ENCODE measurements around the gene CKLF. TPM values are rescaled to one million over a fixed set of nuclear protein-coding genes. Genes with fewer than 3 reads are reported as not detected.
"Not testable (repeated sequence)": the region's sequence is repeated elsewhere in the genome, so short reads cannot be mapped to it uniquely, and the experiment has no call there.

Gene CKLF
- total RNA-seq, 1 donor from 2014 or later = 84.0 TPM

DNA sequence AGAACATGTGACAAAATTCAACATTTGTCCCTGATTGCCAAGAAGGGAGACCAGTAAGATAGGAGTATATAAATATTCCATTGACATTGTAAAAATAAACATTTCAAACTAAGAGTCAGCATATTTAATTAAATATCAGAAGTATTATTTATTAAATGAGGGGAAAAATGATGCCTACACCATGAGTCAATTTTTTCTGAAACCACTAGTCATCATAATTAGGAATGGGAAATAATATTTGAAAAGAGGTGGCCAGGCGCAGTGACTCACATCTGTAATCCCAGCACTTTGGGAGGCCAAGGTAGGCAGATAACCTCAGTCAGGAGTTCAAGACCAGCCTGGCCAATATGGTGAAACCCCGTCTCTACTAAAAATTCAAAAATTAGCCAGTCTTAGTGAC is 16.0 kb downstream of the CKLF start:
- no peak for DNase-seq (ENCODE audit: low read depth in 2 of 2)

DNA sequence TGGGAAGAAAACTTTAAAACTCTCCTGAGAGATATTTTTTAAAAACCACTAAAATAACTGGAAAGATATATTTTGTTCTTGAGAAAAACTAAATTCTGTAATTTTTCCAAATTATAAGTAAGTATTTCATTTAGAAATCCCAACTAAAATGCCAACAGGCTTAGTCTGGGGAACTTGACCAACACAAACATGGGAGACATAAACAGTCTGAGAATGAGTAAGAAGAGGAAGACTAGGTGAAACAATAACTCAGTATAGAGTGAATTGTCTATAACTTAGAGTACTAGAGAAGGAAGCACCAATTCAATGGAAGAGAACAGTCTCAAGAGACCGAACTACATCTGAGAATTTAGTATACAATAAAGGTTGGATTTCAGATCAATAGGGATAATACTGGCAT is 16.8 kb downstream of the CKLF start:
- DNase-seq (ENCODE audit: low read depth in 2 of 2) = peak in 1 of 2 donors; percentile 47

DNA sequence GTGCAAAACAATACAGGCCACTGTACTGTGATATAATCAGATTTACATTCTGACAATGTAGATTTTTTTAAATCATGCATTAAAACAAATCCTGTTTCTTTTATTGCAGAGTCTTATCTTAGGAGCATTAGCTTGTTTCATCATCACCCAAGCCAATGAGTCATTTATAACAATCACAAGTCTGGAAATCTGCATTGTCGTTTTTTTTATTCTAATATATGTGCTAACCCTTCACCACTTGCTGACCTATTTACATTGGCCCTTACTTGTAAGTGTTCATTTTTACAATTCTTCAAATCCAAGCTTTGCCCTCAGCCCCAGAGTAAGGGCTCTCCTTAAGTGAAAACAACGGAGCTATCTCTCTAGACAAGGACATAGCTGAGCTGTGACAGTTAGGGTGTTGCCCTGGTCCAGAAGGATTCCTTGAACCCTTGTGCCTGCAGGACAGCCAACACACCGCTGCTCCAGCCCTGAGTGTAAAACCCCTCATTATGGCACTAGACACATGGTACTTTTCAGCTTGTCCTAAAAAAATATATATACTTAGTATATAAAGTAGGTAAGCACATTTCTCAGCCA is 17.5 kb downstream of the CKLF start:
- peak in 1 of 2 donors; percentile 57 for DNase-seq (ENCODE audit: low read depth in 2 of 2)

DNA sequence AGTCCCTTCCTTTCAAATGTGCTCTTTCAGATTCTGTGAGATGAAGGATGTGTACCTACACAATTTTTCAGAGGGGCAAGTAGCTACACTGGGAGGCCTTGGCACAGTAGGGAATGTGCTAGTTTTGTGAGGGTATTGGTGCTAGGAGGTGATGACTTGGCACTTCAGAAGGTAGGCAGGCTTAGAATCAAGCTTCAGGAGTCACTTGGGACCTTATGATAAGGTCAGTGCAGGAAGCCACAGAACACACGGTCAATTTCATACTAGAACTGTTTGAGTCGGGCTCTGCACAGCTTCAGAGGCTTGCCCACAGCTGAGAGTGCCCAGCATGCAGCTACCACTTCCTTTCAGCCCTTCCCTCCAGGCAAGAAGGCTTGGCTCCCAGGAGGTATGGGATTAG is 20.0 kb downstream of the CKLF start:
- DNase-seq (ENCODE audit: low read depth in 2 of 2) = no peak

DNA sequence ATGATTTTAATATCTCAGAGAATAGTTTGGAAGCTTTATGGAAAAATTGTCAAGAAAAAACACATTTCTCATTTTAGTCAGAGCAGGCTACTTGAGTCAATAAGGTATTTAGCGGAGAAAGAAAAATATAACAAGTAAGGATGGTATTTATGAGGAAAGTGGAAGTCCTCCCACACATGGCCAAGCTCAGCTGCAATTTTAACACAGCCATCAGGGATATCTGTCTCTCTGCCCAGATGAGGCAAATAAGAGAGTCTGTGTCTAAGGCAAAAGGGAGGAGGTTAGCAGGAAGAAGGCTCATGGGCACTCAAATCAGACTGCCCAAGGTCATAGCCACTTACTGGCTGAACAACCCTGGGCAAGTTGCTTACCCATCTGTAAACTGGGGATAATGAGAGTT is 21.7 kb downstream of the CKLF start:
- no peak for DNase-seq (ENCODE audit: low read depth in 2 of 2)

DNA sequence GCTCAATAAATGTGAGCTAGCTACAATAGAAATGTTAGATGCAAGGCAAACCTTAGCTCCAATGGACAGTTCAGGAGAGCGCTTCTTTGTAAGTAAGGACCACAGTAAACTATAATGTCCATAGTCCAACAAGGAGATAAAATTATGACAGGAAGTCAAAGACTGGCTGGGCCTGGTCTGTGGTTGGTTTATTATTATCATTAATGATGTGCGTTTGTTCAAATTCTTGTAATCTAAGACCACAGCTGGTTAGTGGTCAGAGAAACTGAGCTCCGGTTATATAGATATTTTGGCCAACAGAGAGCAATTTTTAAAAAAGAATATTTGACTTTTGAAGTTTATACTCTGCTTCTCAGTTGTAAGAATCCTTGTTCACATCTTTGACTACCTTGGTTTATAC is 22.2 kb downstream of the CKLF start:
- no peak for DNase-seq (ENCODE audit: low read depth in 2 of 2)

DNA sequence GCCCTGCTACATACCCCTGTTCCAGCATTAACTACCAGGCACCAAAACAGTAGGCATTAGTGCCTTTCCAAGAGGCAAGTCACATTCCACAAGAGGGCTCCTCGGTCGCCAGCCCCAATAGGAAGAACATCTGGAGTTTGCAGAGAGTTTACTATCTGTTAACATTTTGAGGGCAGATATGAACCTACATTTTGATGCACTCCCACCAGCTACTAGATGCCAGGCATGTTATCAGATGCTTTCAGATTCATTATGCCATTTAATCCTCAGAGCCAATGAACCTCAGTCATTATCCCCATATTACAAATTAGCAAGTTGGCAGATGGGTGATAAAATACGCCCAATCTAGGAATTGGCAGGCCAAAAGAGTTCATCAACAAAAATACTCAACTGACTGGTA is 22.7 kb downstream of the CKLF start:
- no peak for DNase-seq (ENCODE audit: low read depth in 2 of 2)

DNA sequence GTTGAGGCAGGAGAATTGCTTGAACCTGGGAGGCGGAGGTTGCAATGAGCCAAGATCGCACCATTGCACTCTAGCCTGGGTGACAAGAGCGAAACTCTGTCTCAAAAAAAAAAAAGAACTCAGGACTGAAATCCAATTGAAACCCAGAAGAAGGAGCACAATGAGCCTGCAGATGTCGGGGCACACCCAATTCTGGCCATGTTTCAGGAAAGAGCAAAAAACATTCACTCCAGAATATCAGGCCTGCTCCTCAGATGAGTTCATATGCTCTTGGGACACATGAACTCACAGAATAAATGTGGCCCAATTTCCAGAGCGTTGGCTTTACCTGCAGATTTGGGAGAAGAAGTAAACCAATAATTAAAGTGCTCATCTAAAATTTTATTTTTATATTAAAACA is 23.9 kb downstream of the CKLF start:
- no peak for DNase-seq (ENCODE audit: low read depth in 2 of 2)

DNA sequence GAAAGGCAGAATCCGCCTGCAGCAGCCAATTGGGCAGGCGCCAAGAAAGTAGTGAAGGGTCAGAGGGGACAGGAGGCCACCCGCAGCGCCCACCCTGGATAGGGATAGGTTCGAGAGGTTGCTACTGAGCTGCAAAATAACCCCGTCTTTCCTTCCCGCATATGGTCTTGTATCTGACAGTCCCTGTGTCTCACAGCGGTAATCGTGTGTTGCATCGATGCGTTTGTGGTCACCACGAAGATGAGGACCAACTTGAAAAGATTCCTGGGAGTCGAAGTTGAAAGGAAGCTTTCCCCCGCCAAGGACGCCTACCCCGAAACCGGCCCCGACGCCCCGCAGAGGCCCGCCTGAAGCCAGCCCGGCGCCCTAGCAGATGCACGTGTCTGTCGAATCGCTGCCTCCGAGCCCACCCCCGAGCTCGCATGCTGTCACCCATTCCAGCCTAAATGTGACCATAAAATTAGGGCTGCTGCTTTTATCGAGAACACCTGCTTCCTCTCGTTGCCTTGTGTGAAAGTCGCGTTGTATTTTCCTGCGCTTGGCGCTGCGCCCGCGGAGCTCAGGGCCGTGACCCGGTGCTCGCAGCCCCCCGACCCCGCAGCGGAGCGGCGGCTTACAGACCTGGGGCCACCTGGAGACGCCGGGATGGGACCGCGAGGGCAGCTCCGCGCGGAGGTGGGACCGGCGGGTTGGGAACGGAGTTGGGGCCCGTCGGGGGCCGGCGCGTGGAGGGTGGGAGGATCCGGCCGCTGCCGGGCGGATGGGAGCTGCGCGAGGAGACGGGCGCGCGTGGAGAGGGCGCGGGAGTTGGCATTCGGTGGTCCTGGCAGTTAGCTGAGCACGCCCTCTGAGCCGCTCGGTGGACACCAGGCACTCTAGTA is 26.5 kb downstream of the CKLF start, which contains the start of gene CMTM2:
CMTM2 (plus strand) TSS at position 813 of the 881 bp plus-strand sequence. CDS start 145 bp downstream, outside the sequence.
- DNase-seq (ENCODE audit: low read depth in 2 of 2) = peak in 1 of 2 donors; percentile 30

DNA sequence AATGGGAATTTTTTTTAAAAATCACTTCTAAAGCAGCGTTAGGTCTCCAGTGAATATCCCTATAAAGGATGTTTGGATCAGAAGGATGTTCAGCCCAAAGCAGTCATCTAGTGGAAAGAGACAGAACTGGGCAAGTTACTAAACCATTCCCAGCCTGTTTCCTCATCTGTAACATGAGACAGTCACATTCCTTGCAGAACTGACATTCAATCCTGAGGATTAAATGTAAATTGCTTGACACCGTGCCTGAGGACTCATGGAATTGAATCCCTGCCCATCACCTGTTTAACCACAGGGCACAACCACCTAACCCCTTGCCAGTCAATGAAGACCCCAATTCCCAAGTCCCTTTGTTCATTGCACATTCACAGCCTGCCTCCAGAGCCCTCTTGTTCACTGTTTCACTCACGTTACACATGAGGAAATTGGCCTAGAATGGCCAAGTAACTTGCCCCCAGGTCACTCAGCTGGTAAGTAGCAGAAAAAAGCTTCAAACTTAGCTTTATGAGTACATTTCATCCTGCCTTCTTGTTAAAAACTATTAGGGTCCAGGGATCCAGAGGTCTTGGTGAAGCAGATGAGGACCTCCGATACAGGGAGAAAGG is 28.3 kb downstream of the CKLF start:
- no peak for DNase-seq (ENCODE audit: low read depth in 2 of 2)

DNA sequence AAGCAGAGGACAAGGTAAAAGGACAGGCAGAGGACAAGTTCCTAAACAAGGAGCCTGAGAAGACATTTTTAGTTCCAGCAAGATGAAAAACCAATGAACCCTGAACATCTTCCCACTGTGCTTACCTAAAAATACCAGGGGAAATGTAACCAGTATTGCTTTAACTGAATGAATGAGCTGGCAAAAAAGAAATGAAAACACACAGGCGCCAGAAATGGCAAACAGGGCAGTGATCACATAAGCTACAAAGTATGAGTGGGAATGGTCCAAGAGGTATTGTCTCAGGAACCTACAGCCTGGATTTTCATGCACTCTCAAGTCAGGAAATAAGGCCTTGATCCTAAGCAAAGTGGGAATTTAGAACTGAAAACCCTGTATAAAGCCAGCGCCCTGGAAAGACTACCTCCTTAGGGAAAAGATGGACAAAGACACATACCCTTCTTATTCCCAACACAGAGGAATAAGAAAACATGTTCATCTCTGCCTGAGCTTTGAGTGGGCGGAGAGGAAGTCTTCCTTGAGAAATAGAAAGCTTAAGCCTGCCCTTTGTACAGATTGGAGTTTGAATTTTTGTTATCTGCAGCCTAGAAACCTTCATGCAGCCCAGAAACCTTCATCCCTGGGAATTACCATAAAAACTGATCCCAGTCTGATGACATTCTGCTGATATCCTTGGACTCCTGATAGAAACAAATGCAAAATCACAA is 29.0 kb downstream of the CKLF start:
- peak in 1 of 2 donors; percentile 10 for DNase-seq (ENCODE audit: low read depth in 2 of 2)

DNA sequence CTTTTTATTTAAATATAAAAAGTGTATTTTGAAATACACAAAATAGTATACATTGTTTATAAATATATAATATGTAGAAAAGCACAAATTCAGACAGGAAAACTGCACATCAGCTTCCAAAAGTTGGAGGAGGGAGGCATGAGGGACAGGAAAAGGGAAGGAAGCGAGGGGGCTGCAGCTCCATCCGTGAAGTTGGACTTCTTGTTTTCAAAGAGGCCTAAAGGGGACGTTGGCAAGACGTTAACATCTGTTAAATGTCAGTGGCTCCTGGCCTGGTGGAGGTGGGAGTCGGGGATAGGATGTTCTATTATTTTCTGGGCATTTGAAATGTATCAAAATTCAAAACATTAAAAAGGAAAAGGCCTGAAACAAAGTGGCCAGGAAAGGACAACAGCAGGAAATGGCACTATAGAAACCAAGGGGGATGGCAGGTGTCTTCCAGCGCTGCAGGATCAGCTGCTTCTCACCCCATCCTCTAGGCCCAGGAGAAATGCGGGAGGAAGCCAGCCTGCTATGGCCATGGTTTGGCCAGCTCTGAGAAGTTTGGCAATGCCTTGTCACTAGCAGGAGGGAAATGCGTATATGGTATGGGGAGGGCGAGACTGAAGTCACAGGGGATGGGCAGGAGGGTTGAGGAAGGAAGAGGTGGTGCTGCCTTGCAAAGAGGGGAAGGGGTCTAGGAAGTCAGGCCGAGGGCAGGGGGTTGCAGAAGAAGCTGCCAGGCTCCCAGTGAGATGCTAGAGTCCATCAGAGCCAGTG is 33.3 kb downstream of the CKLF start:
- DNase-seq (ENCODE audit: low read depth in 2 of 2) = no peak

DNA sequence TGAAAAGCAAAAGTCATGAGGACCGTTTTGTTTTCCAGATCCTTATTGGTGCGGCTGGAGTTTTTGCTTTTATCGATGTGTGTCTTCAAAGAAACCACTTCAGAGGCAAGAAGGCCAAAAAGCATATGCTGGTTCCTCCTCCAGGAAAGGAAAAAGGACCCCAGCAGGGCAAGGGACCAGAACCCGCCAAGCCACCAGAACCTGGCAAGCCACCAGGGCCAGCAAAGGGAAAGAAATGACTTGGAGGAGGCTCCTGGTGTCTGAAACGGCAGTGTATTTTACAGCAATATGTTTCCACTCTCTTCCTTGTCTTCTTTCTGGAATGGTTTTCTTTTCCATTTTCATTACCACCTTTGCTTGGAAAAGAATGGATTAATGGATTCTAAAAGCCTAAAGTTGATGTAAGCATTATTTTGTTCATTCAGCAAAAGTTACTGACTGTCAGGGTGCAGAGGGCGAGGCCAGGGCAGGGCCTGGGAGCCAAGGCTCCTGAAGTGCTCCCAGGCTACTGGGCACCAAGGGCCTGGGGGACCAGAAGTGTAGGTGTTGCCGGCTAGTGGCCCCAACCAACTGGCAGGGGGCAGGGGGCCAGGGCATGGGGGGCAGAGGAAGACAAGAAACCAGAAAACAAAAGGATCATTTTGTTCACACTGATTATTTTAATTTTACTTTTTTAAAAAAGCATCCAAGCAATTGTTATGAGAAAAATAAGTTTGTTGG is 35.7 kb downstream of the CKLF start:
- DNase-seq (ENCODE audit: low read depth in 2 of 2) = no peak

DNA sequence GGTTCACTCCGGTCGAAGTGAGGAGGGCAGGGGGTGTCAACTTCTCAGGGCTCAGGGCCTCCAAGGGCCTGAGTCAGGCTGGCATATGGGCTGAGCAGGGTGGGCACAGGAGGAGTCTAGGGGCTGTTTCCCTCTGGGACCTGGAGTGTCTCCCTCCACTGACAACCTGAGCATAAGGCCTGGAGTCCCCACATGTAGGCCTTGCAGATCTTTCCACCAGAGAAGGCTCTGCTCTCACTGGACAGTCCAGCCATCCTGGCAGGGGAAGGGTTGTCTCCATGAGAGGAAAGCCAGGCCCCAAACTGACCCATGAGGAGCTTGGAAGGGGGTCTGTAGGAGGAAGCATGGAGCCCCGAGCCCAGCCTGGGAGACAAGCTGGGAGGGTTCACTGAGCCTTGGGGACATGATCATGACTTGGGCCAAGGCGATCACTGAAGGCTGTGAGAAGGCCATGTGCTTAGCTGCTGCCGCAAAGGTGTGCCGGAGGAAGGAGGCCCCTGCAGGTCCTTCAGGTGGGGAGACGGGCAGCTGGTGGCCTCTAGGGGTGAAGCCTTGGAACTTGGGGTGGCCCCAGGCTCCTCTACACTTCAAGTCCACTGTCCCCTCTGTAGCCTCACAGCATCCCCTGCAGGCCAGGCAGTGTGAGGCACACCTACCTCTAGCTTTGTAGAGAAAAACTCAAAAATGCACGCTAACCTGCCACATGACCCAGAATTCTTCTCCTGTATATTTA is 36.8 kb downstream of the CKLF start:
- DNase-seq (ENCODE audit: low read depth in 2 of 2) = peak in 1 of 2 donors; percentile 55

DNA sequence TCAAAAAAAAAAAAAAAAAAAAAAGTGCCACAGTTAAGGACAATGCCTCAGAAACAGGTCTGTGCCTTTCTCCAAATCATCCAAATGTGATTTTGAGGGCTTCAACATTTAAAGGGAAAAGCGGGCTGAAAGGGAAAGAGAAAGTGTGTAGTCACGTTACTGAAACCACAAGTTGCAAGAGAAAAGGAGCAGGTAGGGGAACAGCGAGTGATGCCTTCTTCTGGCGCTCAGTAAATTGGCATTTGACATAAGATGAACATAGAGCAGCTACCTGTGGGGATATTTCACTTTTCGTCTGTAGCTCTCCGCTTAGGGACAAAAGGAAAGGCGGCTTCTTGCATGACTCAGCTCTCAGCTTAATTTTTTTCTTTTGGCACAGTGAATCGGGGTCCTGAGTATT is 37.9 kb downstream of the CKLF start:
- DNase-seq (ENCODE audit: low read depth in 2 of 2) = no peak

DNA sequence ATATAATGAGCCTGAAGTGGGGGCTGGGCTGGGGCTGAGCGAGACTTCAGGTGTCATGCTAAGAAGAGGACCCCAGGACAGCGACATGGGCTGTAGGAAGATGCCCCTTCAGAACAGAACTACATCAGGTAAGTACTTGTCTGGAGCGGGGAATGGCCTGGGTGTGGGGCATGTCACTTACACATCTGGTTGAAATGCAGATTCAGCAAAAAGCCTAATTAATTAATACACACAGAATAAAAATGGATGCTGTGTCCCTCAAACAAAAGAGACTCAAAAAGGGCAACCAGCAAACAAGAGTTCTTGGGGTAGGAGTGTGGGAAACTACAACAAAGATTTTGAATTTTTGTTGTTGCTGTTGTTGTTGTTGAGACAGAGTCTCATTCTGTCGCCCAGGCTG is 38.6 kb downstream of the CKLF start:
- DNase-seq (ENCODE audit: low read depth in 2 of 2) = no peak

DNA sequence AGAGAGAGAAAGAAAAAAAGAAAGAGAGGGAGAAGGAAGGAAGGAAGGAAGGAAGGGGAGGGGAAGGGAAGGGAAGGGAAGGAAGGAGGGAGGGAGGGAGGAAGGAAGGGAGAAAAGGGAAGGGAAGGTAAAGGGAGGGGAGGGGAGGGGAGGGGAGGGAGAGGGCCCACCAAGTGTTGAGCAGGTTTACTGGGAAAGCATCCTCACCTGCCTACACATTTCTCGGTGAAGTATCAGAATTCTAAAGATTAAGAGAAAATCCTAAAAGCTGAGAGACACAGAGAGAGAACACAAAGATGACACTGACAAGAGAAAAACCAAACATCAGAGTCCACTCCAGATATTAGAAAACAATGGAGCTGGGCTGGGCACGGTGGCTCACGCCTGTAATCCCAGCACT is 39.9 kb downstream of the CKLF start:
- DNase-seq (ENCODE audit: low read depth in 2 of 2) = no peak

DNA sequence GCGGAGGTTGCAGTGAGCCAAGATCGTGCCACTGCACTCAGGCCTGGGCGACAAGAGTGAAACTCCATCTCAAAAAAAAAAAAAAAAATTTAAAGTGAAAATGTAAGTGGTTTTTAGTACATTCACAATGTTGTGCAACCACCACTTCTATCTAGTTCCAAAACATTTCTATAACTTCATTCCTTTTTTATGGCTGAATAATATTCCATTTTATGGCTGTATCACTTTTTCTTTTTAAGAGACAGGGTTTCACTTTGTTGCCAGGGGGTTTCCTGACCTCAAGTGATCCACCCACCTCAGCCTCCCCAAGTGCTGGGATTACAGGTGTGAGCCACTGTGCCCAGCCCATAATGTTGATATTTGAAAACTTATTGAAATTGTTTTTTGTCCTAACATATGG is 40.4 kb downstream of the CKLF start:
- DNase-seq (ENCODE audit: low read depth in 2 of 2) = no peak

DNA sequence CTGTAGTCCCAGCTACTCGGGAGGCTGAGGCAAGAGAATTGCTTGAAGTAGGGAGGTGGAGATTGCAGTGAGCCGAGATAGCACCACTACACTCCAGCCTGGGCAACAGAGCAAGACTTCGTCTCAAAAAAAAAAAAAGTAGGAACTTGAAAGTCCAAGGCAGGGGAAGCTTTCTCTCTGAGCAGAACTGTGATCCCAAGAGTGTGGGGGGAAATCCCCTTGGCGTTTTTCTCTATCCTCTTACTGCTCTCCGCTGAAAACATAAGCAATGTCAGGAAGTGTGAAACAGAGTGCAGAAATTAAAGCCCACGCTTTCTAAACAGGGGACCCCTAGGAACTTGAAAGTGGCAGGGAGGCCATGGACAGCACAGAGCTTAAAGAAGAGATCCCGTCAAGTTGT is 42.4 kb downstream of the CKLF start:
- DNase-seq (ENCODE audit: low read depth in 2 of 2) = no peak

DNA sequence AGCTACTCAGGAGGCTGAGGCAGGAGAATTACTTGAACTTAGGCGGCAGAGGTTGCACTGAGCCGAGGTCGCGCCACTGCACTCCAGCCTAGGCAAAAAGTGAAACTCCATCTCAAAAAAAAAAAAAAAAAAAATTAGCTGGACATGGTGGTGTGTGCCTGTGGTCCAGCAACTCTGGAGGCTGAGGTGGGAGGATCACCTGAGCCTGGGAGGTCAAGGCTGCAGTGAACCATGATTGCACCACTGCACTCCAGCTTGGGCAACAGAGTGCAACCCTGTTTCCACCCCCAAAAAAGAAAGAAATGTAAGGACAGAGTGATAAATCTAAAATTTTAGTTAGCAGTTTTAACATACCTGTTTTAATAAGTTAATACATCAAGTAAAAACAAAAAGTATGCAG is 44.2 kb downstream of the CKLF start:
- not testable (repeated sequence) for DNase-seq (ENCODE audit: low read depth in 2 of 2)

Data from dermis microvascular lymphatic vessel endothelial cell (primary cell).